H1 (cell line): ENCODE measurements around the gene OTOP3.

Experiments used
- CBX5 ChIP-seq: fragments of 300-800, 300-1000 bp; sonication (generic); IDR thresholded peaks from 2 replicates; pipeline ENCODE4 v1.7.1; 2016; ENCODE audit warnings: antibody characterized with exemption, low read length, low read depth
- POLR2A ChIP-seq, 2 experiments: IDR thresholded peaks; 1 replicate in 1 of 2; 2 replicates in 1 of 2; pipeline ENCODE4 v1.6.1; 2011; ENCODE audit warnings: low read depth in 2 of 2, low read length in 2 of 2, mild to moderate bottlenecking in 2 of 2; ENCODE audit errors: control extremely low read depth in 1 of 2
- RFX5 ChIP-seq: IDR thresholded peaks from 2 replicates; pipeline ENCODE4 v1.6.1; 2011; ENCODE audit warnings: low read depth, low read length, improper control_type of control experiment, borderline replicate concordance
- TAF1 ChIP-seq: IDR thresholded peaks from 2 replicates; pipeline ENCODE4 v1.6.1; 2011; ENCODE audit warnings: mild to moderate bottlenecking, low read depth, low read length

- TF ChIP-seq TAF1 (no peak), CBX5 (no peak), POLR2A (IDR thresholded peaks at IDR 0.05; ENCODE audit: control extremely low read depth in 1 of 2, low read depth in 2 of 2, low read length in 2 of 2) (no peak), RFX5 (no peak)
These were observed 10.9 kb downstream of the OTOP3 start for GRCh38 chr17:74946641-74947040.
